ENCODE data around the gene ADAT3. TPM values are rescaled to one million over a fixed set of nuclear protein-coding genes. Genes with fewer than 3 reads are reported as not detected.

Gene ADAT3
- total RNA-seq, 2 experiments from 2014 or later = 7.3 to 8.0 TPM

DNA sequence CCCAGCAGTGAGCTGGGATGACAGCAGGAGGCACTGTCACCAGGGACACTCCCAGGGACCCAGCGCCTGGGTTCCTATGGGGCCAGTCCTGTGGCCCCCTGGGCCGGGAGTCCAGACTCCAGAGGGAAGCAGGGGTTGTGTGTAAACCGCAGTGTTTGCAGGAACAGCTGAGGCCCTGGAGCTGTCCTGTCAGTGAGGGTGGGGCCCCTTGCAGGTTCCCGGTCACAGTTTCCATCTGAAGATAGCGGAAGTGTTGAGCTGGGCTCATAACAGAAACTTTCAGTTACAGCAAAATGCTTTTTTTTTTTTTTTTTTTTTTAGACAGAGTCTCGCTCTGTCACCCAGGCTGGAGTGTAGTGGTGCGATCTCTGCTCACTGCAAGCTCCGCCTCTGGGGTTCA lies 18.1 kb downstream of the ADAT3 start:
- ChIA-PET CTCF (interaction anchor here (0.8 to 1.8 kb wide), 2 partner anchors 19 to 22 kb away, joined by 4 read pairs; no protein-coding TSS in a partner anchor), POLR2A (interaction anchor here (0.6 kb wide), 2 partner anchors 25 to 105 kb away, joined by 3 to 6 read pairs; no protein-coding TSS in a partner anchor)

DNA sequence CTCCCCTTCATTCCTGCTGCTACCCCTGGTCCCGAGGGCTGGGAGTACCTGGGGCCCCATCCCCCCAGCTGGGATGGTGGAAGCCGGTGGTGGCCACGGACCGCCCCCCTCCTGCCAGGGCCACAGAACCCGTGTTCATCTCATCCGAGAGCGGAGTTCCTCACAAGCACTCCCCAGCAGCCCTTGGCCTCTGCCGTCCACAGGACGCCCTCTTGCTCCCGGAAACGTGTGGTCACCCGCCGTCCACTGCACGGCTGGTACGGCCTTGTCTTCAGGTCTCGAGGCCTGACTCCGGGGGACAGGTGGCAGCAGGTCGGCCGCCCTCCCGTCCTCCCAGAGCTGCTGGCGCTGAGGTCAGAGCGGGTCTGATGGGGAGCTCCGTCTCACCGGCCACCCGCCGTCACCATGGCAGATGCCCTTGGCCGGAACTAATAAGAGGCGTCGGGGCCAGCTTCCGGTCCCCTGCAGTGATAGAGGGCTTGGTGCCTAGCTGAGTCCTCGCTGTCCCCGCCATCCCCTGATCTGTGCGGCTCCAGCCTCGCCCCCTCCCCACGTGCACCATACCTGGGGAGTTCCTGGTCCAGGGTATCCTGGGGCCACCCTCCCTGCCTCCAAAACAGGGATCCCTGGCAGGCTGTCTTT lies 19.2 kb downstream of the ADAT3 start:
- POLR2A ChIA-PET = no interaction called here

DNA sequence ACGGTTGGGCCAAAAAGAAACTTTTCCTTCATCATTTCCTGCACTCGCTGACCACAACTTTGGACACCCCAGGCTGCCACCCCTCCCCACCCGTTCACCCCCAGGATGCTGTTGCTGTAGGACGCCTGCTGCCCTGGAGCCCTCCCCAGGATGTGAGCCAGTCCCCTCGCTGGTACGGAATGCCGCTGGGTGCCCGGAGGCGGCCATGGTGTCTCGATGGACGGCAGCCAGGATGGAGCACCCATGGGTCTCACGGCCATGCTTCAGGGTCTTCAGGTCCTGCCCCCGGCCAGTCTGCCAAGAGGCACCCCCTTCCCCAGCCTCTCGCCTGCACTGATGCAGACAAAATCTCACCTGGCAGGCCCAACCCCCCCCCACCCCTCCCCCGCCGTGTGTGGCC lies 20.3 kb downstream of the ADAT3 start:
- CTCF ChIA-PET = no interaction called here
- POLR2A ChIA-PET = no interaction called here

More for the DNA sequence above, 19.2 kb downstream of the ADAT3 start:
- CTCF ChIA-PET = no interaction called here

DNA sequence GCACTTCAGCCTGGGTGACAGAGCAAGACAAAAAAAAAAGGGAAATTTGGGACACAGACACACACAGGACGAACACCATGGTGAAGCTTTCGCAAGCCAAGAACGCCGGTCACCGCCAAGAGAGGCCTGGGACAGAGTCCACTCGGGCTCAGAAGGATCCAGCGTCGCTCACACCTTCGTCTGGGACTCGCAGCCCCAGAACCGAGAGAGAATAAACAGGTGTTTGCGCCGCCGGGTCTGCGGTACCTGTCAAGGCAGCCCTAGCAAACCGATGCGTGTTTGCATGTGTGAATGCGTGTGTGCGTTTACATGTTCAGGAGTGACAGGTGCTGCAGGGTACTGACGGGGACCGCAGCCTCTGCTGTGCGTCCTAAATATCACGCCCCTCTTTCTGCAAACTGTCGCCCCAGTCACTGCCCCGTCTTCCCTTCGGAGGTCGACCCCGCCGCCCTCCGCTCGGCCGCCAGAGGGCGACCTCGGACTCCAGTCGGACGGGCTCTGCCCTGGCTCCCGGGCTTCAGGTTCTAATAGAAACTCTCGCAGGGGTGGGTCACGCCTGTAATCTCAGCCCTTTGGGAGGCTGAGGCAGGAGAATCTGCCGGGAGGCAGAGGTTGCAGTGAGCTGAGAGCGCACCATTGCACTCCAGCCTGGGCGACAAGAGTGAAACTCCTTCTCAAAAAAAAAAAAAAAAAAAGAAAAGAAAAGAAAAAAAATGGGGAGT lies 24.0 kb downstream of the ADAT3 start:
- POLR2A ChIA-PET = interaction anchor here (0.6 kb wide), 1 partner anchor 13 kb away, joined by 4 read pairs; no protein-coding TSS in a partner anchor

DNA sequence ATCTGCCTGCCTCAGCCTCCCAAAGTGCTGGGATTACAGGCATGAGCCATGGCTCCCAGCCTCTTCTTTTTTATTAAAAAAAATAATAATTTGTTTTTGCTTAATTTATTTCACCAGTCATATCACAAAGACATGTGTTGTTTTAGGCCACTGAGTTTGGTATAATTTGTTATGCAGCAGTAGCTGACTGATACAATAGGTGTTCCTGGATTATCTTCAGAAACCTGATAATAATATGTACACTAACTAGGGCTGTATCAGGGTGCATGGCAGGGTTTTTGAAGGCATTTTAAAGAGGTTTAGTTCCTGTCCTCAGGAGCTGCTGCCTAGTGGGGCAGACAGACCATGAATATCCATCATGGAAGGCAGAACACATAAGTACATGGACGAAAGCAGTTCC lies 26.2 kb downstream of the ADAT3 start:
- ChIA-PET POLR2A (no interaction called here), CTCF (interaction anchor here (3.1 kb wide), 1 partner anchor 12 kb away, joined by 13 read pairs; no protein-coding TSS in a partner anchor)

More for the DNA sequence above, 24.0 kb downstream of the ADAT3 start:
- CTCF ChIA-PET = interaction anchor here (0.6 to 3.1 kb wide), 24 partner anchors 8 to 605 kb away, joined by 3 to 13 read pairs (median 3); no protein-coding TSS in a partner anchor

DNA sequence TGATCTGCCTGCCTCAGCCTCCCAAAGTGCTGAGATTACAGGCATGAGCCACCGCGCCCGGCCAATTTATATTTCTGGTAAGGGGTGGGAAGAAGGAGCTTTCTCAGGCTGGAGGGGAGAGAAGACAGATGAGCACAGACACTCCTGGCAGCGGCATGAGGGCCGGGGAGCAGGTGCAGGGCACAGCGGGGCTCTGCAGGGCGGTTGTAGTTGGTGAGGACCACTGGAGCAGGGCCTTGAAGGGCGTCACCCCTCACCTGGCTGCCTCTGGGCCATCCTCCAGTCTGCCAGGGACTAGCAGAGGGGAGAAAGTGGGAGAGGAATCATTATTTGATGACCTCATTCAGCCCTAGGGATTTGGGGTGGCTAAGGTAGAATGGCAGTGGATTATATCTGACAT lies 27.2 kb downstream of the ADAT3 start:
- ChIA-PET POLR2A (no interaction called here), CTCF (no interaction called here)

DNA sequence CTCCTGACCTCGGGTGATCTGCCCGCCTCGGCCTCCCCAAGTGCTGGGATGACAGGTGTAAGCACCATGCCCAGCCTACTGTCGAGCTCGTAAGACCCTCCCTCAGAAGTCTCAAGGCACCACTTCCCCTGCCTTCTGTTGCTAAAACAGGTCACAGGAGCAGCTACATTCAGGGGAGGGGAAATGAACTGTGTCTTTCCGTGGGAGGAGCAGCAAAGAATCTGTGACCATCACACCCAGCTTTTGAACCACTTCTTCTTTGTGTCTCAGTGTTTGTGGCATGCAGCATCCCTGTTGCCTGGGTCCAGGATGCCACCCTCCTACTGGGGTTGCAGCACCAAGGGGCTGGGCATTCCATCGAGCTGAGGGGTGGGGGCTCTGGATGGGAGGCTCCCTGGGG lies 28.0 kb downstream of the ADAT3 start:
- POLR2A ChIA-PET = no interaction called here
- CTCF ChIA-PET = interaction anchor here (0.6 to 1.0 kb wide), 3 partner anchors 12 to 425 kb away, joined by 3 to 5 read pairs (median 5); no protein-coding TSS in a partner anchor

DNA sequence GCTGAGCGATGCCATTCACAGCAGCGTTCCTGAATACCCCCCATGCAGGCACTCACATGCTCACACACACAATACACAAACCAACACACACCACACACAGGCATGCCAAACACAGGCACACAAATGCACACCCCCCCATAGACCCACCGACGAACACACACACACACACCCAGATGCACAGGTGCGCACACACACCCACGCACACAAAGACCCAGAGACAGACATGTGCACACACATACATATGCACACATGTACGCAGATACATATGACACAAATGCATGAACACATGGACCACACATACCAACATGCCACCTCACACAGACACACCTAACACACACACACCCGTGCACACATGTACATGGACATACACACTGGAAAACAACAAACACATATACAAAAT lies 28.7 kb downstream of the ADAT3 start:
- ChIA-PET CTCF (interaction anchor here (1.0 kb wide), 1 partner anchor 12 kb away, joined by 3 read pairs; no protein-coding TSS in a partner anchor), POLR2A (no interaction called here)

DNA sequence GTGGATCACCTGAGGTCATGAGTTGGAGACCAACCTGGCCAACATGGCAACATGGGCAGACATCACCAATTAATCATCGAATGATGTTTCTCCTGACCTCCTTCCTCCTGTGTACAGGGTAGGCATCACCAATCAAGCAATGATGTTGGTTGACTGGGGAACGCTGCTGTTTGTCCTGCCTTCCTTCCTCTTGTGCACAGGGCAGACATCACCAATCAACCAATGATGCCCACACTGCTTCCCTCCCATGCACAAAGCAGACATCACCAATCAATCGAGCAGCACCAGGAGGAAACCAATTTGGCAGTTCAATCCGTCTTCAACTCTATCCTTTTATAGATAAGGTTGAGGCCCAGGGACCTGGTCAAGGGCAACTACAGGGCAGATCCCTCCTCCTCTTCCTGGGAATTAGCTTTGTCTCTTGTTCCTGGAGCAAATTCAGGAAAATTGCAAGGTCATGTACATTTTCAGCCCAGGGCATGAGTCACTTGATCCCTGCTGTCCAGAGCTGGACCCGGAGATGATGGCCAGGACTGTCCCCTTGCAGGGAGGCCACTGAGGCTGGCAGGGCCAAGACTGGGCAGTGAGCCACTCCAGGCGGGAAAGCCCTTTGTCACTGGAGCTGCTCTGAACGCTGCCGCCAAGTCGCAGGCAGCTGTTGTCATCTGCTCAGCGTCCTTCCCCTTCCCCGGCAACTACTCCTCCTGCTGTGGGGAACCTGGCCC lies 30.4 kb downstream of the ADAT3 start:
- CTCF ChIA-PET = interaction anchor here (0.6 to 1.1 kb wide), 2 partner anchors 38 to 326 kb away, joined by 3 to 4 read pairs; no protein-coding TSS in a partner anchor
- POLR2A ChIA-PET = no interaction called here

DNA sequence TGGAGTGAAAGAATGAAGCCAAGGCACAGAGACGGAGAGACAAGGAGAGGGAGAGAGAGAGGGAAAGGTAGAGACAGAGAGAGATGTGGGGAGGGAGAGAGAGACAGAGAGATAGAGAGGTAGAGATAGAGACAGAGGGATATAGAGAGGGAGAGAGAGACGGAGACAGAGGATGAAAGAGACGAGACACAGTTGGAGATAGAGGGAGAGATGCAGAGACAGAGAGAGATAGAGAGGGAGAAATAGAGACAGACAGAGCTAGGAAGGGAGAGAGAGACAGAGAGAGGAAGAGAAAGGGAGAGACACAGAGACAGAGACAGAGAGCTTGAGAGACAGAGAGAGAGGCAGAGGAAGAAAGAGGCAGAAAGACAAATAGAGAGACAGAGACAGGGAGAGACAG lies 31.2 kb downstream of the ADAT3 start:
- ChIA-PET POLR2A (no interaction called here), CTCF (interaction anchor here (1.1 kb wide), 1 partner anchor 325 kb away, joined by 4 read pairs; no protein-coding TSS in a partner anchor)

DNA sequence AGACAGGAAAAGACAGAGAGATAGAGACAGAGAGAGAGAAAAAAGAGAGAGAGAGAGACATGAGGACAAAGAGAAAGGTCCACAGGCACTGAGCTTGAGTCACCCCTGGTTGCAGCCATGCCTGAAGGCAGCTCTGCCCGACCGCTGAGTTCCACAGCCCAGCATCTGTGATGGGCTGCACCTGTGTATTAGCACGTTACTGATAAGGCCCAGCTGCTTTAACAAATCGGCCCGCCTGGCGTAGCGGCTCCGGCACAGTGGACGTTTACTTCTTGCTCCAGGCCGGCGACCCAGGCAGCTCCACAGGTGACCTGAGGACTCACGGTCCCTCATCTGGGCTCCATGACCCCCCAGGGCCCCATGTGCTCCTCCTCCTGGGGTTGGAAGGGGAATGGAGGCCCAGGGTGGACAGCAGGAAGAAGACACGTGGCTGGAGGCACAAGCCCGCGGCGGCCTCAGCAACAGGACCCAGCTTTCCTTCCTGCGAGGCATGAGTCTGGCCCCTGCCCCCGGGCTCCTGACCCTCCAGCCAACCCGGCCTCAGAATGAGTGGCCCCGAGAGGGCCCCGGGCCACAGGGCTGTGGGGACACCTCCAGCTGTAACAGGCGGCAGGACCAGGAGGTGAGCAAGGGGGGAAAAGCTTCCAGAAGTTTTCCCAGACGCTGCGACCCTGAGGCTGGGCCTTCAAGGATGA lies 31.9 kb downstream of the ADAT3 start:
- POLR2A ChIA-PET = no interaction called here

DNA sequence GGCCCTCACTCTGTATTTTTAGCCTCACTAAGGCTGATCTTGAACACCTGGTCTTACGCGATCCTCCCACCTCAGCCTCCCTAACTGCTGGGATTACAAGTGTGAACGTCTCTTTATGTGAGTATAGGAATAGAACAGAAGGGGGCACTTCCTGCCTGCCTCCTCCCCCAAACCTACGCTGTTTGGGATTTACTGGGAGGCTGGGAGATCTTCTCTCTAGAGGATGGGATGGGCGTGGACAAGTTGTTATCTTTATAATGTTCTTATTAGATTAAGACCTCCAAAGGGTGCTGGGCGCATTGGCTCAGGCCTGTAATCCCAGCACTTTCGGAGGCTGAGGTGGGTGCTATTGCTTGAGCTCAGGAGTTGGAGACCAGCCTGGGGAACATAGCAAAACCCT lies 32.9 kb downstream of the ADAT3 start:
- POLR2A ChIA-PET = no interaction called here
- CTCF ChIA-PET = interaction anchor here (1.0 to 1.5 kb wide), 2 partner anchors 8 to 10 kb away, joined by 4 read pairs; no protein-coding TSS in a partner anchor

More for the DNA sequence above, 31.9 kb downstream of the ADAT3 start:
- CTCF ChIA-PET = interaction anchor here (1.1 kb wide), 1 partner anchor 325 kb away, joined by 4 read pairs; no protein-coding TSS in a partner anchor

DNA sequence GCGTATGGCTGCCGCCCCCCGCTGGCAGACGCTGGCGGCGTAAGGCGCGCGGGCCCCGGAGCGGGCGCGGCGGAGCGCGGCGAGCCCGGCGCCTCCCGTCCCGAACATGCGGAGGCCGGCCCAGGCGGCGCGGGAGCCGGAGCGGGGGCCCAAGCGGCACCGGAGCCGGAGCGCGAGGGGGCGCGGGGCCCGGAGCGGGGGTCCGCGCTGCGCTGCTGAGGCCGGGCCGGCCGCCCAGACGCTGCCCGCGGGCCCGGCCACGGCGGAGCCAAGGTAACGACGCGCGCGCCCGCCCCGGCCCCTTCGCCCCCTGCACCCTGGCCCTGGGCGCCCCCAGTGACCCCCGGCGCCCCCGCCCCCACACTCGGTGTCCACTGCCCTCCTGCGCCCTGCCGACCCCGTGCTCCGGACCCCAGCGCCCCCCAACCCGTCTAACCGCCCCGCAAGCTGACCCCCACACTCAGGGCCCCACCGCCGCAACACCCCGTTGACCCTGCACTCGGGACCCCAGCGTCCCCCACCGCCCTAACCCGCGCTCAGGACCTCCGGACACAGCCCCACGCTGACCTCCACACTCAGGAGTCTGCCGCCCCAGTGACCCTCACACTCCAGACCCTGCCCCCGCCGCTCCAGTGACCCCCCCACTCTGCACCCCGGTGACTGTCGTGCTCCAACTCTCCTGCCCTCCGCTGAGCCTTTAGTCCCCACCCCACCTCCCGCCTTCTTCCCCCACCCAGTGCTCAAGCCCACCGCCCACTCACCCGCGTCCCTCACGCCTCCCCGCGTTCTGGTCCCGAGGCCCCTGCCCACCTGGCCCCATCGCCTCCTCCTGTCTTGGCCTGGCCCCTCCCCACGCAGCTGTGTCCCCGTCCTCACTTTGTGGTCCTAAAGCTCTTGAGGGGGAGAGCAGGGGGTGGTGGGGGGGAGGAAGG lies 36.2 kb downstream of the ADAT3 start, which contains the start of gene CSNK1G2:
Gene CSNK1G2 (plus strand): TSS at position 27 of the 932 bp plus-strand sequence. CDS start 28,601 bp downstream, outside the sequence.
- ChIA-PET CTCF (interaction anchor here (0.6 to 2.7 kb wide), 6 partner anchors 11 to 383 kb away, joined by 3 to 13 read pairs (median 3); no protein-coding TSS in a partner anchor), POLR2A (interaction anchor here (0.6 kb wide), 1 partner anchor 222 kb away, joined by 5 read pairs; the partner anchor contains the start of gene DOT1L)

DNA sequence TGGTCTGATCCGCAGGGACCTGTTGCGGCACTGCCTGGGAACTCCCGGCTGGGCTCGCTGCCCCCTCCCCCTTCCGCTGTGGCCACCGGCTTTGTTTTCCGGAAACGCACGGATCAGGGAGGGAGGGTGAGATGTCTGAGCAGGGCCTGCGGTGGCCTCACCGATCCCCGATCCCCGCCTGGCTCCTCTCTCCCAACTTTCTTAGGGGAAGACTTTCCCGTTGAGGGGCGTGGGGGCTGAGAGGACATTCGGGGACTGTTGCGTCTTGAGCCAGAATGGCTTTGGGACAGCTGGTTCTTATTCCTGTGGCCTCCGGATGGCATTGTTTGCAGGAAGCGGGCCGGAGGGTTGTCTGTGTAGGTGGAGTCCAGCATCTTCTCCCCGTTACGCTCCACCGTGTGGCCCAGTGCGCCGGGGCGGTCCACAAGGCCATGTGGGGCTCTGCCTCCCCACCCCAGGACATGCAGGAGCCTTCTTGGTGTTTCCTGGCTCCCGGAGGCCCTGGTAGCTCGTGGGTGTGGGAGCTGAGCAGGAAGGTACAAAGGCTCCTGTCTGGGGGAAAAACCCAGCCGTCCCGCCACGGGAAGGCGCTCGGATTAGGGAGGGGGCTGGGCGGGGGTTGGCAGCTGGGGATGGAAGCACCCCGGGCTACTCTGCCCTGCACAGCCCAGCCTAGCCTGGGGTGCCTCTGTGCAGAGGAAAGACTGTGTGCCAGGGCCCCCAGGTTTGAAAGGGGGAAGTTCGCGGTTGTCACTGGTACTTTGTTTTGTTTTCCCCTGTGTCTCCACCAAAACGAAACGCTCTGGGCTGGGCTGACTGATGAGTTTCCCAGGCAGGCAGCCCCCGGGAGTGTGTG lies 37.1 kb downstream of the ADAT3 start:
- ChIA-PET POLR2A (interaction anchor here (0.5 to 0.6 kb wide), 3 partner anchors 13 to 221 kb away, joined by 3 to 5 read pairs (median 4); partner anchors contain the start of gene DOT1L), CTCF (interaction anchor here (0.6 to 2.7 kb wide), 8 partner anchors 12 to 382 kb away, joined by 3 to 13 read pairs (median 3); no protein-coding TSS in a partner anchor)

DNA sequence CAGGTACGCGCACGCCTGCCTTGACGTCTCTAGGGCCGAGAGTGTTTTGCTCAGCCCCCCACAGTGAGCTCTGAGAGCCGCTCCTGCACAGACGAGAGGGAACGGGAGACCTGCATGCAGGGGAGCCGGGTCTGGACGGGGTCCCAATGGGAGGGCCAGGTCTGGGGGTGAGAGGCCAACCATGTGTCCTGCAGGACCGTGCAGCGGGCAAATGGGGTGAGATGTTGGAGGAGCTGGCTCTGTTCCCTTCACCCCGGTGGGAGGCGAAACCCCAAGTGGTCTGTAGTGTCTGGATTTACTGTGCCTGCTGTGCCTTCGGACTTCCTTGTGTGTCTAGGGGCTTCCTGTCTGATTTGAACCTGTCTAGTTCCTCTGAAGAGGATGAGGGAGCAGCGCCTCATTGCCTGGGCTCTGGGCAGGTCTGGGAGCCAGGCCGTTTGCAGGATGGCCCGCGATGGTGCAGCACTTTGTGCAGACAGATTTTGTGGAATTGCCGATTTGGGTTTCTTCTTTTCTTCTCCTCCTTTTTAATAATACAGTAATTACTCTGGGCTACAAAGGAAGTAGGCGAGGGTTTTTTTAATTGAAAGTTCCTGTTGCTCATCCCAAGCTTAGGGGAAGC lies 37.8 kb downstream of the ADAT3 start:
- ChIA-PET CTCF (interaction anchor here (0.9 to 2.7 kb wide), 5 partner anchors 13 to 77 kb away, joined by 3 to 13 read pairs (median 3); no protein-coding TSS in a partner anchor), POLR2A (interaction anchor here (0.5 to 0.6 kb wide), 2 partner anchors 14 to 49 kb away, joined by 3 to 4 read pairs; no protein-coding TSS in a partner anchor)

DNA sequence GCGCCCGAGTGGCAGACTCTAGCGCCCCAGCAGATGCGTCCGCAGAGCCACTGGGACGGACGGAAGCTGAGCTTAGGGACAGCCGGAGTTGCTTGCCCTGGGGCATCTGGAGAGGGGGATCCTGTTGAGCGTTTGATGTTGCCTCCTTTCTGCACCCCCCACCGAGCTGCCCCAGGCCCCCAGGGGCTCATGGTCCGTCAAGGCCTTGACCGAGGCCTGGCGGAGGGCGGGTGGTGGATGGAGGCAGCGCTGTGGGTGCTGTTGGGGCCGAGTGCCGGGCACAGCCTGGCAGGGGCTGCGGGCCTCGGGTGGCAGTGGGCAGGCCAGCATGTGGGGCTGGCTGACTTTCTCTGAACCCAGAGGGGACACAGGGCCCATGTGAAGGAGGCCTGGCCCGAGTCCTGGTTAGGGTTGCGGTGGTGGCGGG lies 38.5 kb downstream of the ADAT3 start:
- ChIA-PET CTCF (interaction anchor here (2.7 kb wide), 1 partner anchor 13 kb away, joined by 13 read pairs; no protein-coding TSS in a partner anchor), POLR2A (no interaction called here)

Measured in activated CD8-positive, alpha-beta memory T cell treated with anti-CD3 and anti-CD28 coated beads for 36 hours (primary cell).